ENCODE data around the gene TLE4.

DNA sequence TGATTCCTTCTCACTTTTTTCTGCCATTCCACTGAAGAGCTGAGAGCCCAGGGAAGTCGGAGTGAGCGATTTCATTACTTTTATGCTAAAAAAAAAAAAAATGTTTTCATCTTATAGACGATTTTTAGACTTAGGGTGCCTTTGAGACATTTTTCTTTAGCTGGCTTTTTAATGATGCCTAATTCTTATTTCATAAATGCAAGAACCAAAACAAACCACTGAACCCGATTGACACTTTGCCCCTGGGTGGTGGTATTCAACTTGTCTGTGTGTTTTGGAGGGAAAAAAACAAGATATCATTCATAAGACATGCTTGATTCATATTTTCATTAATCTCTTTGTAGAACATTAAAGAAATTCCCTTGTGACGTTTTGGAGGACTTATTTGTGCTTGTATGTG, 2.4 kb downstream of the TLE4 start:
- TF ChIP-seq, protein P1, sequence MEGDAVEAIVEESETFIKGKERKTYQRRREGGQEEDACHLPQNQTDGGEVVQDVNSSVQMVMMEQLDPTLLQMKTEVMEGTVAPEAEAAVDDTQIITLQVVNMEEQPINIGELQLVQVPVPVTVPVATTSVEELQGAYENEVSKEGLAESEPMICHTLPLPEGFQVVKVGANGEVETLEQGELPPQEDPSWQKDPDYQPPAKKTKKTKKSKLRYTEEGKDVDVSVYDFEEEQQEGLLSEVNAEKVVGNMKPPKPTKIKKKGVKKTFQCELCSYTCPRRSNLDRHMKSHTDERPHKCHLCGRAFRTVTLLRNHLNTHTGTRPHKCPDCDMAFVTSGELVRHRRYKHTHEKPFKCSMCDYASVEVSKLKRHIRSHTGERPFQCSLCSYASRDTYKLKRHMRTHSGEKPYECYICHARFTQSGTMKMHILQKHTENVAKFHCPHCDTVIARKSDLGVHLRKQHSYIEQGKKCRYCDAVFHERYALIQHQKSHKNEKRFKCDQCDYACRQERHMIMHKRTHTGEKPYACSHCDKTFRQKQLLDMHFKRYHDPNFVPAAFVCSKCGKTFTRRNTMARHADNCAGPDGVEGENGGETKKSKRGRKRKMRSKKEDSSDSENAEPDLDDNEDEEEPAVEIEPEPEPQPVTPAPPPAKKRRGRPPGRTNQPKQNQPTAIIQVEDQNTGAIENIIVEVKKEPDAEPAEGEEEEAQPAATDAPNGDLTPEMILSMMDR (conservative IDR thresholded peaks at IDR 0.05): no peak
- TF ChIP-seq ZFX (IDR thresholded peaks at IDR 0.05): no peak

All from C4-2B (cell line).